Hepatocyte (in vitro differentiated cells): ENCODE results near the gene PIP4K2C. TPM values are rescaled to one million over a fixed set of nuclear protein-coding genes. Genes with fewer than 3 reads are reported as not detected.

Experiments used
- DNase-seq: peaks from one replicate; pipeline ENCODE4 v3.0.0-alpha.2; 2016; ENCODE audit warnings: low spot score
- H2AFZ ChIP-seq: fragments of 200-600 bp; sonication (generic); 2 replicates; pipeline ENCODE4 v1.6.0; 2016; ENCODE audit warnings: antibody characterized with exemption, mild to moderate bottlenecking
- H3K27ac ChIP-seq: fragments of 200-600 bp; sonication (generic); 2 replicates; pipeline ENCODE4 v1.5.1; 2016; ENCODE audit warnings: mild to moderate bottlenecking
- H3K27me3 ChIP-seq: fragments of 200-600 bp; sonication (generic); 2 replicates; pipeline ENCODE4 v1.6.1; 2016
- H3K36me3 ChIP-seq: fragments of 200-600 bp; sonication (generic); replicated peaks from 2 replicates; pipeline ENCODE4 v1.5.1; 2016; ENCODE audit warnings: low read depth; ENCODE audit not compliant: insufficient read depth
- H3K4me1 ChIP-seq: fragments of 200-600 bp; sonication (generic); 2 replicates; pipeline ENCODE4 v1.5.1; 2016; ENCODE audit warnings: mild to moderate bottlenecking, moderate library complexity; ENCODE audit not compliant: insufficient read depth
- H3K4me2 ChIP-seq: fragments of 200-600 bp; sonication (generic); 2 replicates; pipeline ENCODE4 v1.6.0; 2016
- H3K4me3 ChIP-seq: fragments of 200-600 bp; sonication (generic); 2 replicates; pipeline ENCODE4 v1.5.1; 2016; ENCODE audit warnings: mild to moderate bottlenecking
- H3K79me2 ChIP-seq: fragments of 200-600 bp; sonication (generic); 2 replicates; pipeline ENCODE4 v1.6.0; 2017; ENCODE audit warnings: mild to moderate bottlenecking
- H3K9me2 ChIP-seq: fragments of 200-600 bp; sonication (generic); replicated peaks from 2 replicates; pipeline ENCODE4 v1.6.0; 2017; ENCODE audit warnings: mild to moderate bottlenecking; ENCODE audit not compliant: insufficient read depth
- H3K9me3 ChIP-seq: fragments of 200-600 bp; sonication (generic); 2 replicates; pipeline ENCODE4 v1.5.1; 2016; ENCODE audit warnings: low read depth, mild to moderate bottlenecking
- H4K20me1 ChIP-seq: fragments of 200-600 bp; sonication (generic); 2 replicates; pipeline ENCODE4 v1.6.0; 2016; ENCODE audit warnings: mild to moderate bottlenecking; ENCODE audit not compliant: insufficient read depth, poor library complexity, severe bottlenecking
- EZH2 ChIP-seq: fragments of 200-600 bp; sonication (generic); IDR thresholded peaks from 2 replicates; pipeline ENCODE4 v1.6.1; 2016; ENCODE audit warnings: antibody characterized with exemption, mild to moderate bottlenecking, borderline replicate concordance
- EZH2phosphoT487 ChIP-seq: fragments of 200-600 bp; sonication (generic); IDR thresholded peaks from one replicate; pipeline ENCODE4 v1.6.1; 2018; ENCODE audit warnings: antibody characterized with exemption, mild to moderate bottlenecking, low read depth, moderate library complexity; ENCODE audit not compliant: unreplicated experiment, severe bottlenecking
- WGBS: methylation state at CpG from one replicate; pipeline ENCODE4 v1.1.6; 2016; ENCODE audit warnings: low lambda C conversion rate; ENCODE audit errors: missing lambda C conversion rate; 5-methylcytosine and 5-hydroxymethylcytosine counted together
- polyA plus RNA-seq: library from polyadenylated mRNA; unstranded; fragments of >200 nt; fragmentation: Nextera tagmentation; extraction: Ambion mirVana; gene quantifications from 2 replicates; pipeline ENCODE4 v1.2.1, GENCODE V29; 2016
- total RNA-seq: library from RNA; depleted of rRNA; stranded (reverse); fragments of >200 nt; gene quantifications from 2 replicates; pipeline ENCODE4 v1.2.3, GENCODE V29; 2014
- TF ChIP-seq, protein P1 (sequence below): fragments of 200-600 bp; sonication (generic); IDR thresholded peaks from 2 replicates; pipeline ENCODE4 v1.5.1; 2016; ENCODE audit warnings: antibody characterized with exemption, mild to moderate bottlenecking; ENCODE audit not compliant: poor library complexity

Gene PIP4K2C
- total and polyA plus RNA-seq, 2 experiments from 2014 or later: 32.3 to 41.6 TPM

DNA sequence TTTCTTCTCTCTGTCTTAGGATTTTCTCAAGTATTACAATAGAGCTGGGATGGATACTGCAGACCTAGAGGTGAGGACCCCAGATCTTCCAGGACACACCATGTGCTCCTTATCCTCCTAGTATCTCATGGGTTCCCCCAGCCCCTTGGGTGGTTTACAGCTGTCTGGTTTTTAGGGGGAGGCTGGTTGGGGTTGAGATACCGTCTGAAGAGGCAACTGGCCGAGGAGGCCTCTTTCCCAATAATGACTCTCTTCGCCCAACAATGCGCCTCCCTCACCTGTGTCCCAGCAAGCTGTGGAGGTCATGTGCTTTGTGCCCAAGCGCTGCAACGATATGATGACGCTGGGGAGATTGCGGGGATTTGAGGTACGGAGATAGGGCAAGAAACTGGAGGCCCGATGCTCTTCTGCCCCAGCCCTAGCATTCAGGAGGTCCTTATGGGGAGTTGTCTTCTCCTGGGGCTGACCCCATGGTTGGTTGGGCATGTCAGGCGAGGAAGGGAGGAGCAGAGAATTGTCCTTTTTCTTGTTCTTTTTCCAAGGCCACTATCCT, 24.0 kb downstream of the PIP4K2C start:
- Histone ChIP-seq H3K4me1 (peaks cover 14% of the 10 kb centered on the region), H4K20me1 (no peaks in the 10 kb centered on the region), H2AFZ (no peak overlapping the region), H3K27me3 (peaks cover 86% of the 10 kb centered on the region), H3K4me2 (no peak overlapping the region), H3K36me3 (no peaks in the 10 kb centered on the region), H3K9me2 (no peaks in the 10 kb centered on the region), H3K9me3 (no peaks in the 10 kb centered on the region), H3K27ac (no peak overlapping the region), H3K79me2 (no peaks in the 10 kb centered on the region), H3K4me3 (no peak overlapping the region)
- no peak for DNase-seq
- TF ChIP-seq, protein P1, sequence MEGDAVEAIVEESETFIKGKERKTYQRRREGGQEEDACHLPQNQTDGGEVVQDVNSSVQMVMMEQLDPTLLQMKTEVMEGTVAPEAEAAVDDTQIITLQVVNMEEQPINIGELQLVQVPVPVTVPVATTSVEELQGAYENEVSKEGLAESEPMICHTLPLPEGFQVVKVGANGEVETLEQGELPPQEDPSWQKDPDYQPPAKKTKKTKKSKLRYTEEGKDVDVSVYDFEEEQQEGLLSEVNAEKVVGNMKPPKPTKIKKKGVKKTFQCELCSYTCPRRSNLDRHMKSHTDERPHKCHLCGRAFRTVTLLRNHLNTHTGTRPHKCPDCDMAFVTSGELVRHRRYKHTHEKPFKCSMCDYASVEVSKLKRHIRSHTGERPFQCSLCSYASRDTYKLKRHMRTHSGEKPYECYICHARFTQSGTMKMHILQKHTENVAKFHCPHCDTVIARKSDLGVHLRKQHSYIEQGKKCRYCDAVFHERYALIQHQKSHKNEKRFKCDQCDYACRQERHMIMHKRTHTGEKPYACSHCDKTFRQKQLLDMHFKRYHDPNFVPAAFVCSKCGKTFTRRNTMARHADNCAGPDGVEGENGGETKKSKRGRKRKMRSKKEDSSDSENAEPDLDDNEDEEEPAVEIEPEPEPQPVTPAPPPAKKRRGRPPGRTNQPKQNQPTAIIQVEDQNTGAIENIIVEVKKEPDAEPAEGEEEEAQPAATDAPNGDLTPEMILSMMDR: no peak
- TF ChIP-seq EZH2 (no peak), EZH2phosphoT487 (no peak)
- 85% methylated on average over 11 of the region's 11 CpGs for WGBS

DNA sequence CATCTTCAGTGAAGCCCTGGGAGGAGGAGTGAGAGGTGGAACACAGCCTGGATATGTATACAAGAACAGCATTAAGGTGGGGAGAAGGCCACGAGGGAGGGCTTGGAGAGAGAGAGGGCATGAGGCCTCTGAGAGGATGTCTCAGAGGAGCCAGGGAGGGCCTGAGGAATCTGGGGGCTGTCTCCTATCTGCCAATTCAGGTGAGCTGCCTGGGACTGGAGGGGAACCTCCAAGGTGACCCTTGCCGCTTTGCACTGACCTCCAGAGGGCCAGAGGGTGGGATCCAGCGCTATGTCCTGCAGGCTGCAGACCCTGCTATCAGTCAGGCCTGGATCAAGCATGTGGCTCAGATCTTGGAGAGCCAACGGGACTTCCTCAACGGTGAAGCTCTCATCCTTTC, 24.6 kb downstream of the PIP4K2C start:
- no peak overlapping the region for H3K4me3 ChIP-seq
- H3K4me2 ChIP-seq: no peak overlapping the region
- peaks cover 8% of the 10 kb centered on the region for H3K4me1 ChIP-seq
- H2AFZ ChIP-seq: no peak overlapping the region
- no peaks in the 10 kb centered on the region for H3K9me3 ChIP-seq
- H3K27me3 ChIP-seq: peaks cover 86% of the 10 kb centered on the region
- TF ChIP-seq EZH2: no peak
- TF ChIP-seq, protein P1: no peak
- no peak for TF ChIP-seq EZH2phosphoT487
- H3K27ac ChIP-seq: no peak overlapping the region
- no peaks in the 10 kb centered on the region for H4K20me1 ChIP-seq
- H3K9me2 ChIP-seq: no peaks in the 10 kb centered on the region
- no peaks in the 10 kb centered on the region for H3K36me3 ChIP-seq
- DNase-seq: no peak
- no peaks in the 10 kb centered on the region for H3K79me2 ChIP-seq
- WGBS: 90% methylated on average over 5 of the region's 5 CpGs

DNA sequence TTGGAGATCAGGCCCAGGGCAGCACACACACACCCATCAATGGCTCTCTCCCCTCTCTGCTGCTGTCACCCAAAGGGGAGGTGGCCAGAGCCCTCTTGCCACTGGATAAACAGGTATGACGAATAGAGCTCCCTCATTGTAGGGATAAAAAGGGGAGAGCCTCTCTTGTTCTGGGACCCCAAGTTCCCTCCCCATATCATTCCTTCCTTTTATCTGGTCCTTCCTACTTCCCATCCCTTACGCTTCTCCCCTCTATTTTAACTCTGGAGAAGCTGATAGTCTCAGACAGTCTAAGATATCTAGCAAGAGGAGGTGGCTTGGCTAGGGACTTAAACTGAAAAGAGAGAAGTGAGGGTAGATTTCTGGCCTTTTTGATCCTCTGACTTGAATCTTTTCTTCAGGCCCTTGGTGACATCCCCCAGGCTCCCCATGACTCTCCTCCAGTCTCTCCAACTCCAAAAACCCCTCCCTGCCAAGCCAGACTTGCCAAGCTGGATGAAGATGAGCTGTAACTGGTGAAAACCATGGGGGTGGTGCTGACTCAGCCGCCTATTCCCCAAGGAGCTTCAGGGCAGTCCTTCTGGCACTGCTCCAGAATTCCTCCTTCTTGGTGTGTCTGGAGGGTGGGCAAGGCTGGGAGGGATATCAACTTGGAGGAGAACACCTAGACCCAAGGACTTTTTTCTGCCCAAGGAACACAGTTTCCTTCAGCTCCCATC, 25.6 kb downstream of the PIP4K2C start:
- TF ChIP-seq EZH2phosphoT487 (no peak), EZH2 (no peak)
- TF ChIP-seq, protein P1: no peak
- Histone ChIP-seq H3K27me3 (peaks cover 90% of the 10 kb centered on the region), H3K9me3 (no peaks in the 10 kb centered on the region), H2AFZ (no peak overlapping the region), H4K20me1 (no peaks in the 10 kb centered on the region), H3K36me3 (no peaks in the 10 kb centered on the region), H3K79me2 (no peaks in the 10 kb centered on the region), H3K27ac (no peak overlapping the region), H3K9me2 (no peaks in the 10 kb centered on the region), H3K4me2 (no peak overlapping the region), H3K4me1 (peaks cover 12% of the 10 kb centered on the region), H3K4me3 (no peak overlapping the region)
- WGBS: 93% methylated on average over 3 of the region's 3 CpGs
- no peak for DNase-seq
